SU-DHL-6 (cell line): ENCODE results near the gene CDC42EP1.

Source experiments
- CTCF ChIP-seq: fragments of 200-600 bp; sonication (generic); IDR thresholded peaks from one replicate; pipeline ENCODE4 v1.5.1; 2017; ENCODE audit warnings: antibody characterized with exemption, mild to moderate bottlenecking, low read length, moderate library complexity; ENCODE audit not compliant: insufficient read depth, poor library complexity, severe bottlenecking
- EZH2phosphoT487 ChIP-seq: fragments of 200-600 bp; sonication (generic), shearing (Covaris generic); conservative IDR thresholded peaks from 2 replicates; pipeline ENCODE4 v1.6.1; 2018; ENCODE audit warnings: mild to moderate bottlenecking, antibody characterized with exemption, low read length, moderate library complexity, mixed read lengths

GRCh38 chr22:37529652-37530345 lies 30.5 kb upstream of the CDC42EP1 start:
- TF ChIP-seq CTCF (no peak), EZH2phosphoT487 (no peak)
